A549 (cell line): Measurements from ENCODE around the gene MYLIP. TPM values are rescaled to one million over a fixed set of nuclear protein-coding genes. Genes with fewer than 3 reads are reported as not detected.

ENCODE experiments used
- ATAC-seq, 2 experiments: fragments of 200-7000 bp in 1 of 2; fragments of >200 bp in 1 of 2; cut with Nextera tagmentation in 1 of 2; cut with Tn5 transposase in 1 of 2; 3 replicates each; pipeline versions ENCODE4 v1.8.0 to v1.9.1; 2018 to 2020; ENCODE audit warnings: mild to moderate bottlenecking in 1 of 2, moderate library complexity in 1 of 2
- CTCF ChIA-PET: fragments of 300-600 bp; sonication (Branson Sonifier 250); formaldehyde crosslinking; extraction: SDS; loops from one replicate; lab custom pipeline; 2021; ENCODE audit warnings: antibody characterized with exemption, inconsistent platforms; lab: Yijun Ruan, JAX
- POLR2A ChIA-PET: fragments of 350-600 bp; formaldehyde crosslinking; extraction: SDS; loops from one replicate; lab custom pipeline; 2021; ENCODE audit warnings: antibody characterized with exemption, inconsistent platforms; lab: Yijun Ruan, JAX
- DNase-seq, 2 experiments: peaks; one replicate each; pipeline versions ENCODE4 v3.0.0 to v3.0.0-alpha.2; 2011 to 2016; ENCODE audit warnings: low read depth in 1 of 2, low spot score in 1 of 2
- FAIRE-seq: peaks from 2 replicates; lab custom pipeline; 2011; peaks lifted over from hg19 to GRCh38; lab: Jason Lieb, UNC
- H3K27ac ChIP-seq, 2 experiments: fragments of >200 bp; sonication (Bioruptor Twin); formaldehyde crosslinking; 3 replicates each; pipeline ENCODE4 v1.5.1; 2016 to 2017
- H3K4me1 ChIP-seq: fragments of >200 bp; sonication (Bioruptor Twin); formaldehyde crosslinking; 3 replicates; pipeline ENCODE4 v1.6.1; 2016
- H3K4me2 ChIP-seq: fragments of >200 bp; sonication (Bioruptor Twin); formaldehyde crosslinking; 3 replicates; pipeline ENCODE4 v1.6.1; 2016
- H3K4me3 ChIP-seq: fragments of >200 bp; sonication (Bioruptor Twin); formaldehyde crosslinking; 3 replicates; pipeline ENCODE4 v1.5.1; 2016
- H3K9me3 ChIP-seq: fragments of >200 bp; sonication (Bioruptor Twin); formaldehyde crosslinking; 3 replicates; pipeline ENCODE4 v1.6.1; 2016
- ATOH8 ChIP-seq: fragments of 250-450 bp; sonication (Bioruptor Pico); IDR thresholded peaks from 2 replicates; pipeline ENCODE4 v1.5.0; 2020; ENCODE audit warnings: low read depth, mild to moderate bottlenecking, moderate library complexity
- BHLHE40 ChIP-seq: IDR thresholded peaks from 2 replicates; pipeline ENCODE4 v1.6.1; 2012; ENCODE audit warnings: low read depth, low read length, inconsistent platforms
- CBX8 ChIP-seq: fragments of 200-600 bp; sonication (generic); IDR thresholded peaks from 2 replicates; pipeline ENCODE4 v1.6.1; 2016
- CEBPB ChIP-seq, 2 experiments: fragments of >200 bp in 1 of 2; sonication (Bioruptor Twin) in 1 of 2; formaldehyde crosslinking in 1 of 2; IDR thresholded peaks; 2 replicates each; pipeline ENCODE4 v1.6.1; 2012 to 2016
- CHD2 ChIP-seq: fragments of 150-350 bp; IDR thresholded peaks from 2 replicates; pipeline ENCODE4 v1.6.1; 2014; ENCODE audit warnings: low read length; ENCODE audit not compliant: partially characterized antibody
- EP300 ChIP-seq, 2 experiments: fragments of >200 bp; sonication (Bioruptor Twin); formaldehyde crosslinking; IDR thresholded peaks; 2 replicates in 1 of 2; 3 replicates in 1 of 2; pipeline ENCODE4 v1.6.1; 2016 to 2017
- ESRRA ChIP-seq: fragments of 150-350 bp; IDR thresholded peaks from 2 replicates; pipeline ENCODE4 v1.6.1; 2014; ENCODE audit warnings: mild to moderate bottlenecking, low read length, borderline replicate concordance
- FOXS1 ChIP-seq: fragments of 250-450 bp; sonication (Bioruptor Pico); IDR thresholded peaks from 2 replicates; pipeline ENCODE4 v1.5.0; 2020; ENCODE audit warnings: mild to moderate bottlenecking, moderate library complexity
- GATA3 ChIP-seq: IDR thresholded peaks from 2 replicates; pipeline ENCODE4 v1.6.1; 2012; ENCODE audit warnings: borderline replicate concordance
- HDAC2 ChIP-seq: fragments of 200-600 bp; sonication (generic); IDR thresholded peaks from 2 replicates; pipeline ENCODE4 v1.6.1; 2016
- HEYL ChIP-seq: fragments of 250-450 bp; sonication (Bioruptor Pico); IDR thresholded peaks from 2 replicates; pipeline ENCODE4 v1.8.0; 2021; ENCODE audit warnings: mild to moderate bottlenecking, moderate library complexity
- HOXA7 ChIP-seq: fragments of 250-450 bp; sonication (Bioruptor Pico); IDR thresholded peaks from 2 replicates; pipeline ENCODE4 v1.5.0; 2020; ENCODE audit warnings: mild to moderate bottlenecking, moderate library complexity
- HOXB13 ChIP-seq: fragments of 250-450 bp; sonication (Bioruptor Pico); IDR thresholded peaks from 2 replicates; pipeline ENCODE4 v1.5.0; 2020; ENCODE audit warnings: low read depth, mild to moderate bottlenecking, moderate library complexity
- HOXB5 ChIP-seq: fragments of 250-450 bp; sonication (Bioruptor Pico); IDR thresholded peaks from 2 replicates; pipeline ENCODE4 v1.5.0; 2020; ENCODE audit warnings: mild to moderate bottlenecking, moderate library complexity
- JUNB ChIP-seq: fragments of >200 bp; sonication (Bioruptor Twin); formaldehyde crosslinking; IDR thresholded peaks from 2 replicates; pipeline ENCODE4 v1.6.1; 2016
- KDM5A ChIP-seq: fragments of 200-600 bp; sonication (generic); IDR thresholded peaks from 2 replicates; pipeline ENCODE4 v1.6.1; 2016; ENCODE audit warnings: antibody characterized with exemption, mild to moderate bottlenecking
- MAFK ChIP-seq: fragments of 450-650 bp; IDR thresholded peaks from 2 replicates; pipeline ENCODE4 v1.6.1; 2014; ENCODE audit not compliant: partially characterized antibody
- NFE2L2 ChIP-seq: fragments of 150-350 bp; conservative IDR thresholded peaks from 2 replicates; pipeline ENCODE4 v1.6.1; 2014; ENCODE audit warnings: low read length
- NPAS2 ChIP-seq: fragments of 250-450 bp; sonication (Bioruptor Pico); IDR thresholded peaks from 2 replicates; pipeline ENCODE4 v1.8.0; 2022; ENCODE audit warnings: mild to moderate bottlenecking, moderate library complexity, borderline replicate concordance
- PHF8 ChIP-seq: fragments of 200-600 bp; sonication (generic); IDR thresholded peaks from 2 replicates; pipeline ENCODE4 v1.6.1; 2016; ENCODE audit warnings: low read depth, mild to moderate bottlenecking, antibody characterized with exemption, moderate library complexity, borderline replicate concordance
- POLR2A ChIP-seq: IDR thresholded peaks from 2 replicates; pipeline ENCODE4 v1.6.1; 2012; ENCODE audit warnings: mild to moderate bottlenecking, low read length
- RAD21 ChIP-seq, 2 experiments: fragments of >200 bp in 1 of 2; sonication (Bioruptor Twin) in 1 of 2; formaldehyde crosslinking in 1 of 2; IDR thresholded peaks in 1 of 2; conservative IDR thresholded peaks in 1 of 2; 2 replicates in 1 of 2; 3 replicates in 1 of 2; pipeline ENCODE4 v1.6.1; 2012 to 2018; ENCODE audit warnings: inconsistent platforms in 1 of 2
- RCOR1 ChIP-seq: fragments of 150-350 bp; IDR thresholded peaks from 2 replicates; pipeline ENCODE4 v1.6.1; 2014; ENCODE audit warnings: antibody characterized with exemption, low read length, low read depth
- RFX5 ChIP-seq: fragments of 450-650 bp; IDR thresholded peaks from 2 replicates; pipeline ENCODE4 v1.7.1; 2014; ENCODE audit warnings: antibody characterized with exemption, mild to moderate bottlenecking, moderate library complexity
- RNF2 ChIP-seq: fragments of 200-600 bp; sonication (generic); IDR thresholded peaks from 2 replicates; pipeline ENCODE4 v1.6.1; 2016; ENCODE audit warnings: low read depth, mild to moderate bottlenecking, antibody characterized with exemption, moderate library complexity, borderline replicate concordance
- WGBS: methylation state at CpG from one replicate; pipeline ENCODE4 v1.1.6; 2017; ENCODE audit errors: missing lambda C conversion rate; 5-methylcytosine and 5-hydroxymethylcytosine counted together
- polyA plus RNA-seq, 4 experiments: library from polyadenylated mRNA; depleted of rRNA in 3 of 4; stranded (reverse); fragments of >200 nt; fragmentation: RNase III in 1 of 4; extraction: RNeasy Plus Mini Kit Qiagen cat#74134 plus additional on column Dnase treatment in 1 of 4; gene quantifications; 2 replicates in 3 of 4; 3 replicates in 1 of 4; pipeline ENCODE4 v1.2.3, GENCODE V29; 2011 to 2017

The MYLIP gene
- polyA plus RNA-seq, 2 of the 4 experiments (the other 2 are of a cell fraction) = 2.3 to 9.1 TPM

- FAIRE-seq (no peak), DNase-seq (no peak), ATAC-seq (no peak)
- CTCF ChIA-PET = no interaction called here
- POLR2A ChIA-PET = no interaction called here
- Histone ChIP-seq H3K27ac (no peak overlapping the region), H3K4me1 (no peaks in the 10 kb centered on the region), H3K4me3 (no peak overlapping the region), H3K4me2 (no peak overlapping the region), H3K9me3 (no peaks in the 10 kb centered on the region)
- 53% methylated on average over 7 of the region's 7 CpGs for WGBS
- TF ChIP-seq RNF2 = no peak
- no peak for TF ChIP-seq EP300 (IDR thresholded peaks at IDR 0.05)
- no peak for TF ChIP-seq CEBPB (IDR thresholded peaks at IDR 0.05)
- TF ChIP-seq ESRRA = no peak
- TF ChIP-seq BHLHE40 = no peak
- TF ChIP-seq GATA3 = no peak
- TF ChIP-seq, all 56 proteins: peak for 0
Measured at GRCh38 chr6:16178351-16178750, 49.5 kb downstream of the MYLIP start.

GRCh38 chr6:16179063-16179462 is 50.2 kb downstream of the MYLIP start:
- WGBS = 74% methylated on average over 2 of the region's 2 CpGs
- Histone ChIP-seq H3K4me1 (no peaks in the 10 kb centered on the region), H3K4me3 (no peak overlapping the region)
- TF ChIP-seq KDM5A (no peak), RCOR1 (no peak), CEBPB (IDR thresholded peaks at IDR 0.05) (no peak), JUNB (no peak), CHD2 (no peak), HOXB5 (no peak), RFX5 (no peak), HOXA7 (no peak), MAFK (no peak), HEYL (no peak), CBX8 (no peak), PHF8 (no peak), ATOH8 (CRISPR knock-in tag) (no peak), BHLHE40 (no peak), POLR2A (no peak), NFE2L2 (no peak), HDAC2 (no peak), ESRRA (no peak)
- TF ChIP-seq, all 56 proteins: peak for 0
- ChIA-PET CTCF (no interaction called here), POLR2A (no interaction called here)
- no peak overlapping the region for H3K4me2 ChIP-seq
- H3K27ac ChIP-seq = no peak overlapping the region
- no peaks in the 10 kb centered on the region for H3K9me3 ChIP-seq
- FAIRE-seq (no peak), ATAC-seq (no peak), DNase-seq (no peak)

GRCh38 chr6:16179970-16180431 is 51.1 kb downstream of the MYLIP start:
- CTCF ChIA-PET = interaction anchor here (1.4 kb wide), 1 partner anchor 26 kb away, joined by 3 read pairs; no protein-coding TSS in a partner anchor
- DNase-seq = no peak
- Histone ChIP-seq H3K4me2 (no peak overlapping the region), H3K9me3 (no peaks in the 10 kb centered on the region), H3K4me1 (no peaks in the 10 kb centered on the region), H3K4me3 (no peak overlapping the region), H3K27ac (no peak overlapping the region)
- no peak for ATAC-seq
- TF ChIP-seq CEBPB (IDR thresholded peaks at IDR 0.05) (no peak), HOXB5 (no peak), RCOR1 (no peak), MAFK (no peak), HOXB13 (CRISPR knock-in tag) (no peak), FOXS1 (CRISPR knock-in tag) (no peak), JUNB (no peak), ATOH8 (CRISPR knock-in tag) (no peak), NPAS2 (CRISPR knock-in tag) (no peak), RAD21 (conservative IDR thresholded peaks at IDR 0.05 in 1 of 2, IDR thresholded peaks at IDR 0.05 in 1 of 2) (no peak)
- POLR2A ChIA-PET = interaction anchor here (1.4 kb wide), 1 partner anchor 51 kb away, joined by 5 read pairs; the partner anchor contains the start of gene MYLIP
- no peak for FAIRE-seq
- 66% methylated on average over 16 of the region's 16 CpGs for WGBS
